Neutrophil (primary cell): ENCODE data around the gene SLC25A39.

Experiments used
- H3K27ac ChIP-seq: fragments of 200-600 bp; sonication (generic); 2 replicates; pipeline ENCODE4 v1.5.1; 2016; ENCODE audit warnings: mild to moderate bottlenecking, moderate library complexity
- H3K27me3 ChIP-seq: fragments of 200-600 bp; sonication (generic); 2 replicates; pipeline ENCODE4 v1.6.0; 2016; ENCODE audit warnings: mild to moderate bottlenecking
- H3K36me3 ChIP-seq: fragments of 200-600 bp; sonication (generic); 2 replicates; pipeline ENCODE4 v1.5.1; 2017
- H3K4me1 ChIP-seq, 2 experiments: fragments of 200-600 bp in 1 of 2; sonication (generic) in 1 of 2; 1 replicate in 1 of 2; 2 replicates in 1 of 2; pipeline versions ENCODE4 v1.5.1 to v1.6.1; 2013 to 2016; ENCODE audit warnings: low read depth in 1 of 2, low read length in 1 of 2, mild to moderate bottlenecking in 1 of 2, moderate library complexity in 1 of 2; ENCODE audit not compliant: control insufficient read depth in 1 of 2, insufficient read depth in 1 of 2
- H3K4me3 ChIP-seq, 2 experiments: fragments of 200-600 bp in 1 of 2; sonication (generic) in 1 of 2; 1 replicate in 1 of 2; 2 replicates in 1 of 2; pipeline ENCODE4 v1.5.1; 2013 to 2016; ENCODE audit warnings: low read depth in 1 of 2, low read length in 1 of 2, mild to moderate bottlenecking in 1 of 2, moderate library complexity in 1 of 2
- H3K9me3 ChIP-seq: fragments of 200-600 bp; sonication (generic); 2 replicates; pipeline ENCODE4 v1.5.1; 2016
- TF ChIP-seq, protein P1 (sequence below): fragments of 200-600 bp; sonication (generic); IDR thresholded peaks from 2 replicates; pipeline ENCODE4 v1.5.1; 2016; ENCODE audit warnings: antibody characterized with exemption

SLC25A39 gene

DNA sequence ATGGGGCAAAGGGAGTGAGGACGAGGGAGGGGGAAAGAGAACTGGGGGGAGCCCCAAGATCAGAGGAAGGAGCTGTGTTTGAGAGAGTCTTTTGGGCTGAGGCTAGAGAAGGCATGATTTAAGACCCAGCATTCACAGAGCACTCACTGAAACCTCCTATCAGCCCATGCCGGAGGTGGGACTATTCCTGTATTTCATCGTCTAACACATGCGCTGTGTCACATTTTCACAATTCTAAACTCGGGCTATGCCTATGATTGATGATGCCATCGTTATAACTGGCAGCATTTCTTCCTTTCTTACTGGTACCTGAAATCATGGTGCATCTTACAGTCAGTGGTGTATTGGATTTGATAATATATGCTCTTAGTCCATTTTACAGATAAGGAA lies 35.5 kb upstream of the SLC25A39 start:
- Histone ChIP-seq H3K4me3 (no peak overlapping the region), H3K36me3 (no peaks in the 10 kb centered on the region), H3K27me3 (peaks cover 80% of the 10 kb centered on the region), H3K4me1 (peaks cover 6 to 14% of the 10 kb centered on the region in 2 experiments), H3K27ac (no peak overlapping the region), H3K9me3 (no peaks in the 10 kb centered on the region)
- TF ChIP-seq, protein P1, sequence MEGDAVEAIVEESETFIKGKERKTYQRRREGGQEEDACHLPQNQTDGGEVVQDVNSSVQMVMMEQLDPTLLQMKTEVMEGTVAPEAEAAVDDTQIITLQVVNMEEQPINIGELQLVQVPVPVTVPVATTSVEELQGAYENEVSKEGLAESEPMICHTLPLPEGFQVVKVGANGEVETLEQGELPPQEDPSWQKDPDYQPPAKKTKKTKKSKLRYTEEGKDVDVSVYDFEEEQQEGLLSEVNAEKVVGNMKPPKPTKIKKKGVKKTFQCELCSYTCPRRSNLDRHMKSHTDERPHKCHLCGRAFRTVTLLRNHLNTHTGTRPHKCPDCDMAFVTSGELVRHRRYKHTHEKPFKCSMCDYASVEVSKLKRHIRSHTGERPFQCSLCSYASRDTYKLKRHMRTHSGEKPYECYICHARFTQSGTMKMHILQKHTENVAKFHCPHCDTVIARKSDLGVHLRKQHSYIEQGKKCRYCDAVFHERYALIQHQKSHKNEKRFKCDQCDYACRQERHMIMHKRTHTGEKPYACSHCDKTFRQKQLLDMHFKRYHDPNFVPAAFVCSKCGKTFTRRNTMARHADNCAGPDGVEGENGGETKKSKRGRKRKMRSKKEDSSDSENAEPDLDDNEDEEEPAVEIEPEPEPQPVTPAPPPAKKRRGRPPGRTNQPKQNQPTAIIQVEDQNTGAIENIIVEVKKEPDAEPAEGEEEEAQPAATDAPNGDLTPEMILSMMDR, result no peak

DNA sequence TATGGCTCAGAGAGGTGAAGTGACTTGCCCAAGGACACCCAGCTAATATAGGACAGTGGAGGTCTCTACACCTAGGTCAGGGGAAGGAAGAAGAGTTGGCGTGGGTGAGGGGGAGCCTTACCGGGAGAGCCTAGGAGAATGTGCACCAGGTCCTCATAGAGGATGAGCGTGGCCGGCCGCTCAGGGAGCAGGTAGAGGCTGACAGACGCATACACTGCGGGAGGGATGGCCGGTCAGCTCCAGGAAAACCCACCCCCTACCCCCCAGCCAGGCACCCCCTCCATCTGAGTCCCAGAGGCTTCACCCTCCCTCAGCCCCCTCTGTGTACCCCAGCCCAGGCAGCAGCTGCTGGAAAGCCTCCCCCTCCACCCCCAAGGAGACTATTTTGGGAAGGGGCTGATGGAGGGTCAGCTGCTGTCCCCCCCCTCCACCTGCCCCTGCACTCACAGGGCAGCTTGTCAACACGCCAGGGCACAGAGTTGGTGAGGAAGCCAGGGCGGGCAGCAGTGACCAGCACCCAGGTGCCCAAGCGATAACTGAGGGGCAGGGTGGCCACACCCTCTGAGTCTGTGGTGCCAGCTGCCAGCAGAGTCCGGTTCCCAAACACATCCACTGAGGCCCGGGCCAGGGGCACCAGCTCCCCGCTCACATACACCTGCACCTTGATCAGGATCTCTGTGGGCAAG lies 35.0 kb upstream of the SLC25A39 start:
- Histone ChIP-seq H3K4me1 (peaks cover 9 to 14% of the 10 kb centered on the region in 2 experiments), H3K4me3 (no peak overlapping the region), H3K27ac (no peak overlapping the region), H3K9me3 (no peaks in the 10 kb centered on the region), H3K36me3 (no peaks in the 10 kb centered on the region), H3K27me3 (peaks cover 80% of the 10 kb centered on the region)
- TF ChIP-seq, protein P1, result no peak

DNA sequence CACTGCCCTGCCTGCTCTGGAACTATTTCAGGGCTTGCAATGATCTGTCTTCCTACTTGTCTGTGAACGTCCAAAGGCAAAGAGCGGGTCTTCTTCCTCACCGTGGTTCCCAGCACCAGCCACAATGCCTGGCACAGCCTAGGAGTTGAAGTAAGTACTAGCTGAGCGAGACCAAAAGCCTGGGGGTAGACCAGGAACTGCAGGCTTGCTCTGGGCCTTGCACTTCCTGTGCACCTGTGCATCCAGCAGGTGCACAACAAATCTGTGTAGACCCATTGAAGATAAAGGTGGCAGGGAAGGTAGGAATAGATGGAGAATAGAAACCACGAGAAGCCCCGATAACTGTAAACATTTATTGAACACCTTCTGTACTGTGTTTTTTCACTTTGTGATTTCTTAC lies 34.4 kb upstream of the SLC25A39 start:
- Histone ChIP-seq H3K4me3 (no peak overlapping the region), H3K36me3 (no peaks in the 10 kb centered on the region), H3K9me3 (no peaks in the 10 kb centered on the region), H3K27ac (no peak overlapping the region), H3K4me1 (peaks cover 12 to 14% of the 10 kb centered on the region in 2 experiments), H3K27me3 (peaks cover 76% of the 10 kb centered on the region)
- TF ChIP-seq, protein P1, result no peak

DNA sequence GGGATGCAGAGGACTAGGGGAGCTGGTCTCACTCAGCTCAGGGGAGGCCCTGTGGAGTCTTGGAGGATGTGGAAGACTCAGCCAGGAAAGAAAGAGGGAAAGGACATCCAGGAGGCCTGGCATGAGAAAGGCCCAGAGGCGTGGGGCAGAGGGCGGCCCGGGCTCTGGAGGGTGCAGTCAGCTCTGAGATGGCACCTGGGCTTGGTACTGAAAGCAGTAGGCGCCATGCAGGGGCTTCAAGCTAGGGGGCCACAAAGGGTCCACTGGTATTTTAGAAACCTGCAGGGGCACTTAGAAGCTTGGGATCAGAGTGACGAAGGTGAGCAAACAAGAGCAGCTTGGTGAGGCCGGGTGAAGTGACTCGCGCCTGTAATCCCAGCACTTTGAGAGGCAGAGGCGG lies 33.4 kb upstream of the SLC25A39 start:
- H3K27ac ChIP-seq, result no peak overlapping the region
- no peaks in the 10 kb centered on the region for H3K9me3 ChIP-seq
- TF ChIP-seq, protein P1, result no peak
- peaks cover 4% of the 10 kb centered on the region for H3K36me3 ChIP-seq
- H3K4me1 ChIP-seq, result peaks cover 13 to 14% of the 10 kb centered on the region in 2 experiments
- H3K4me3 ChIP-seq, result no peak overlapping the region
- H3K27me3 ChIP-seq, result peaks cover 71% of the 10 kb centered on the region

DNA sequence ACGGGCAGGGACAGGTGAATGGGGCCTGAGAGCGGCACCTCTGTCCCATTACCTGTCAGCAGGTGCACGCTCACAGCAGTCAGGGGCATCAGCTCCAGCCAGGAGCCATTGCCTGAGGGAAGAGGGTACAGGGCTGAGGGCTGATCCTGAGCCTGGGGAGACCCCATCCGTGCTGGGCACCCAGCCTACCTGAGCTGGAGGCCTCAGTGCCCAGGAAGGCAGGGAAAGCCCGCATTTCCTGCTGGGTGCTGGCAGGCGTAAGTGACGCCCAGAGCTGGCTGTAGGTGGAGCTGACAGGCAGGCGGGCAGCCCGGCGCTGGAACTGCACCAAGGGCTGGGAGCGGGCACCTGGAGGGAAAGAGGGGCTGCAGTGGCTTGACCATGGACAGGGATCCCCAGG lies 31.6 kb upstream of the SLC25A39 start:
- peaks cover 7 to 19% of the 10 kb centered on the region in 2 experiments for H3K4me1 ChIP-seq
- no peak overlapping the region for H3K27ac ChIP-seq
- no peak overlapping the region for H3K4me3 ChIP-seq
- TF ChIP-seq, protein P1, result no peak
- H3K27me3 ChIP-seq, result peaks cover 53% of the 10 kb centered on the region
- H3K36me3 ChIP-seq, result peaks cover 23% of the 10 kb centered on the region
- H3K9me3 ChIP-seq, result no peaks in the 10 kb centered on the region
